Measurements from ENCODE around the gene DEXI. TPM values are rescaled to one million over a fixed set of nuclear protein-coding genes. Genes with fewer than 3 reads are reported as not detected.

DEXI gene
- total and polyA plus RNA-seq, 2 of the 13 experiments (the other 11 are each of a cell fraction or from before 2014, with no cell fraction given) = 51.5 to 70.4 TPM

DNA sequence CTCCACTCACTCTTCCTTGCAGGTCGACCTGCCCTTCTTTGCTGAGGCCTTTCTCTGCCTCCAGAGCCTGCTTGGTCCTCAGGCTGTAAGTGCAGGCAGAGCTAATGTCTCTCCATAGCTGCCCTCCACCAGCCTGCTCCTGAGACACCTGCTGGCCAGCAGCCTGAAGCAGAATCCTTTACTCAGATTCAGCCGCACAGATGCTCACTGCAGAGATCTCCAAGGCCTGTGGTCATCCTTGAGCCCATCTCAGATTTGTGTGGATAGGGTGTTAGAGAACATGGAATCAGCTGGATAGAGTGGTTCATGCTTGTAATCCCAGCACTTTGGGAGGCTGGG is 11.5 kb downstream of the DEXI start:
- Histone ChIP-seq H3K4me3 (replicated peaks in 1 of 3; ENCODE audit: insufficient read depth in 1 of 3, low read depth in 2 of 3, low read length in 3 of 3) (no peak overlapping the region), H4K20me1 (ENCODE audit: insufficient read depth, low read length) (0 out of 2 replicates have a peak, but pooled peaks cover 3% of the 10 kb centered on the region), H3K27me3 (ENCODE audit: control insufficient read depth in 1 of 2, insufficient read depth in 2 of 2, low read length in 2 of 2) (no peaks in the 10 kb centered on the region), H2AFZ (ENCODE audit: low read length) (no peak overlapping the region), H3K9me3 (ENCODE audit: low read length) (no peaks in the 10 kb centered on the region), H3K9ac (ENCODE audit: insufficient read depth, low read depth, low read length) (no peak overlapping the region), H3K79me2 (ENCODE audit: insufficient read depth, low read length) (peaks cover 12% of the 10 kb centered on the region), H3K4me1 (ENCODE audit: insufficient read depth, low read length) (peaks cover 4% of the 10 kb centered on the region), H3K27ac (ENCODE audit: extremely low read length, insufficient read depth, low read length) (no peak overlapping the region), H3K4me2 (ENCODE audit: low read depth, low read length) (no peak overlapping the region), H3K36me3 (replicated peaks in 1 of 2; ENCODE audit: control insufficient read depth in 1 of 2, insufficient read depth in 2 of 2, low read length in 2 of 2) (peaks cover 26 to 68% of the 10 kb centered on the region in 2 experiments)
- WGBS (ENCODE audit: low lambda C conversion rate) = 93% methylated on average over 2 of the region's 2 CpGs
- in situ Hi-C loops (cut with HindIII; ENCODE audit: extremely low pct_ligation_motif_present, low pct_unique_long_range_greater_than_20kb) = no loop called here
- ChIA-PET CTCF (ENCODE audit: low intra/inter-chr PET ratio, low total read pairs) (no interaction called here), POLR2A (interaction anchor here (1.1 kb wide), 1 partner anchor 8 kb away, joined by 3 read pairs; no protein-coding TSS in a partner anchor)
- no TSS peak for BruUV-seq (replicated peaks)
- FAIRE-seq = no peak
- no peak for DNase-seq (ENCODE audit: low spot score)
- ATAC-seq = peak; percentile 56
- TF ChIP-seq, protein P1, sequence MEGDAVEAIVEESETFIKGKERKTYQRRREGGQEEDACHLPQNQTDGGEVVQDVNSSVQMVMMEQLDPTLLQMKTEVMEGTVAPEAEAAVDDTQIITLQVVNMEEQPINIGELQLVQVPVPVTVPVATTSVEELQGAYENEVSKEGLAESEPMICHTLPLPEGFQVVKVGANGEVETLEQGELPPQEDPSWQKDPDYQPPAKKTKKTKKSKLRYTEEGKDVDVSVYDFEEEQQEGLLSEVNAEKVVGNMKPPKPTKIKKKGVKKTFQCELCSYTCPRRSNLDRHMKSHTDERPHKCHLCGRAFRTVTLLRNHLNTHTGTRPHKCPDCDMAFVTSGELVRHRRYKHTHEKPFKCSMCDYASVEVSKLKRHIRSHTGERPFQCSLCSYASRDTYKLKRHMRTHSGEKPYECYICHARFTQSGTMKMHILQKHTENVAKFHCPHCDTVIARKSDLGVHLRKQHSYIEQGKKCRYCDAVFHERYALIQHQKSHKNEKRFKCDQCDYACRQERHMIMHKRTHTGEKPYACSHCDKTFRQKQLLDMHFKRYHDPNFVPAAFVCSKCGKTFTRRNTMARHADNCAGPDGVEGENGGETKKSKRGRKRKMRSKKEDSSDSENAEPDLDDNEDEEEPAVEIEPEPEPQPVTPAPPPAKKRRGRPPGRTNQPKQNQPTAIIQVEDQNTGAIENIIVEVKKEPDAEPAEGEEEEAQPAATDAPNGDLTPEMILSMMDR (CRISPR knock-in tag; IDR thresholded peaks at IDR 0.05) = peak; percentile 37
- TF ChIP-seq ZNF232 (CRISPR knock-in tag; IDR thresholded peaks at IDR 0.05; ENCODE audit: borderline replicate concordance) = no peak
- intact Hi-C loops (cut with micrococcal nuclease; ENCODE audit: unreplicated experiment) = no loop called here

DNA sequence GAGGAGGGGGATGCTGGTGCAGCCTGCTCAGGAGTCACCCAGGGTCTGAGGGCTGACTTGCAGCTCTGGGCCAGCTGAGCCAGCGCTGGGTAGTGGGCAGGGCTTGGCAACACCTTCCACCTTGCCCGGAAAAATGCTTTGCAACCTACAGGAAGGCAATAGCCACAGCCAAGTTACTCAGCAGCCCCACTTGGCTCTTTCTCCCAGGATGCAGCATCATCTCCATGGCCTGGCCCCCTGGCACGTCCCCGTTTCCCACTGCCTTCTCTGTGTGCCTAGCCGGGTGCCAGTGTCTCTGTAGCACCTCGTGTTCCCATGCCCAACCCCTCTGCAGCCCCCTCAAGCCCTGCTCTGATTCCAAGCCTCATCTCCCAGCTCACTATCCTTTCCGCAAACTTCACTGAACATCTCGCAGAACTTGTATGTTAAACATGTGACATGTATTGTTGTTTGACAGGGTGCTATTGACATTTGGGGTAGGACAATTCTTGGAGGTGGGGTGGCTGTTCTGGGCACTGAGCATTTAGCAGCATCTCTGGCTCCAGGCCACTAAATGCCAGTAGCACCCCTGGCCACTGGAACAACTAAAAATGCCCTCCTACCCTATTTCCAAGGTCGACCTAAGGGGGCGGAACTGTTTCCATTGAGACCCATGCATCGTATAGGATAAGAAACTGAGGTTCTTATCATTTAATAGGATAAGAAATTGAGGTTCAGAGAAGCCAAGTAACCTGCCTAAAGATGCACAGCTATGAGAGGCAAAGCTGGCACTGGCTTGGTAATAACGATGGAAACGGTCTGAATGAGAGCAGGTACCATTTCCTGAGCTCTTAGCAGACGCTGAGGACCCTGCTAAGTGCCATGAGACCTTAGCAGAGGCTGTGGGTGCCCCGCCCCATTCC is 12.2 kb downstream of the DEXI start:
- Histone ChIP-seq H3K9me3 (ENCODE audit: low read length) (no peaks in the 10 kb centered on the region), H3K36me3 (replicated peaks in 1 of 2; ENCODE audit: control insufficient read depth in 1 of 2, insufficient read depth in 2 of 2, low read length in 2 of 2) (peaks cover 26 to 68% of the 10 kb centered on the region in 2 experiments), H2AFZ (ENCODE audit: low read length) (no peak overlapping the region), H3K4me3 (replicated peaks in 1 of 3; ENCODE audit: insufficient read depth in 1 of 3, low read depth in 2 of 3, low read length in 3 of 3) (no peak overlapping the region), H3K27me3 (ENCODE audit: control insufficient read depth in 1 of 2, insufficient read depth in 2 of 2, low read length in 2 of 2) (no peaks in the 10 kb centered on the region), H3K4me1 (ENCODE audit: insufficient read depth, low read length) (no peaks in the 10 kb centered on the region), H3K9ac (ENCODE audit: insufficient read depth, low read depth, low read length) (no peak overlapping the region), H3K4me2 (ENCODE audit: low read depth, low read length) (no peak overlapping the region), H3K27ac (ENCODE audit: extremely low read length, insufficient read depth, low read length) (no peak overlapping the region), H3K79me2 (ENCODE audit: insufficient read depth, low read length) (peaks cover 9% of the 10 kb centered on the region), H4K20me1 (ENCODE audit: insufficient read depth, low read length) (0 out of 2 replicates have a peak, but pooled peaks cover 3% of the 10 kb centered on the region)
- ATAC-seq (no peak), FAIRE-seq (no peak), DNase-seq (ENCODE audit: low spot score) (no peak)
- 93% methylated on average over 15 of the region's 15 CpGs for WGBS (ENCODE audit: low lambda C conversion rate)
- POLR2A ChIA-PET = interaction anchor here (1.1 kb wide), 1 partner anchor 8 kb away, joined by 3 read pairs; no protein-coding TSS in a partner anchor
- CTCF ChIA-PET (ENCODE audit: low intra/inter-chr PET ratio, low total read pairs) = no interaction called here
- in situ Hi-C loops (cut with HindIII; ENCODE audit: extremely low pct_ligation_motif_present, low pct_unique_long_range_greater_than_20kb) (no loop called here), intact Hi-C loops (cut with micrococcal nuclease; ENCODE audit: unreplicated experiment) (no loop called here)
- no TSS peak for BruUV-seq (replicated peaks)
- TF ChIP-seq SMC3 (IDR thresholded peaks at IDR 0.05; ENCODE audit: low read length) = no peak
- TF ChIP-seq, protein P2, sequence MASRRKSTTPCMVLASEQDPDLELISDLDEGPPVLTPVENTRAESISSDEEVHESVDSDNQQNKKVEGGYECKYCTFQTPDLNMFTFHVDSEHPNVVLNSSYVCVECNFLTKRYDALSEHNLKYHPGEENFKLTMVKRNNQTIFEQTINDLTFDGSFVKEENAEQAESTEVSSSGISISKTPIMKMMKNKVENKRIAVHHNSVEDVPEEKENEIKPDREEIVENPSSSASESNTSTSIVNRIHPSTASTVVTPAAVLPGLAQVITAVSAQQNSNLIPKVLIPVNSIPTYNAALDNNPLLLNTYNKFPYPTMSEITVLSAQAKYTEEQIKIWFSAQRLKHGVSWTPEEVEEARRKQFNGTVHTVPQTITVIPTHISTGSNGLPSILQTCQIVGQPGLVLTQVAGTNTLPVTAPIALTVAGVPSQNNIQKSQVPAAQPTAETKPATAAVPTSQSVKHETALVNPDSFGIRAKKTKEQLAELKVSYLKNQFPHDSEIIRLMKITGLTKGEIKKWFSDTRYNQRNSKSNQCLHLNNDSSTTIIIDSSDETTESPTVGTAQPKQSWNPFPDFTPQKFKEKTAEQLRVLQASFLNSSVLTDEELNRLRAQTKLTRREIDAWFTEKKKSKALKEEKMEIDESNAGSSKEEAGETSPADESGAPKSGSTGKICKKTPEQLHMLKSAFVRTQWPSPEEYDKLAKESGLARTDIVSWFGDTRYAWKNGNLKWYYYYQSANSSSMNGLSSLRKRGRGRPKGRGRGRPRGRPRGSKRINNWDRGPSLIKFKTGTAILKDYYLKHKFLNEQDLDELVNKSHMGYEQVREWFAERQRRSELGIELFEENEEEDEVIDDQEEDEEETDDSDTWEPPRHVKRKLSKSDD (CRISPR knock-in tag; IDR thresholded peaks at IDR 0.05; ENCODE audit: low read depth) = no peak
- TF ChIP-seq ZFX (CRISPR knock-in tag; IDR thresholded peaks at IDR 0.05; ENCODE audit: low read depth) = 0 out of 2 replicates have a peak, but pooled peaks have one; percentile 18
- TF ChIP-seq, protein P3, sequence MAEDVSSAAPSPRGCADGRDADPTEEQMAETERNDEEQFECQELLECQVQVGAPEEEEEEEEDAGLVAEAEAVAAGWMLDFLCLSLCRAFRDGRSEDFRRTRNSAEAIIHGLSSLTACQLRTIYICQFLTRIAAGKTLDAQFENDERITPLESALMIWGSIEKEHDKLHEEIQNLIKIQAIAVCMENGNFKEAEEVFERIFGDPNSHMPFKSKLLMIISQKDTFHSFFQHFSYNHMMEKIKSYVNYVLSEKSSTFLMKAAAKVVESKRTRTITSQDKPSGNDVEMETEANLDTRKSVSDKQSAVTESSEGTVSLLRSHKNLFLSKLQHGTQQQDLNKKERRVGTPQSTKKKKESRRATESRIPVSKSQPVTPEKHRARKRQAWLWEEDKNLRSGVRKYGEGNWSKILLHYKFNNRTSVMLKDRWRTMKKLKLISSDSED (CRISPR knock-in tag; IDR thresholded peaks at IDR 0.05) = 0 out of 2 replicates have a peak, but pooled peaks have one; percentile 36
- TF ChIP-seq NRL (CRISPR knock-in tag; IDR thresholded peaks at IDR 0.05; ENCODE audit: borderline replicate concordance) = 0 out of 2 replicates have a peak, but pooled peaks have one; percentile 31
- TF ChIP-seq POLR2A (IDR thresholded peaks at IDR 0.05; ENCODE audit: insufficient read depth in 1 of 2, low read depth in 2 of 2, low read length in 2 of 2) = 0 out of 4 replicates have a peak, but pooled peaks have one; percentile 9 to 21
